Measurements from ENCODE around the gene CFAP43. TPM values are rescaled to one million over a fixed set of nuclear protein-coding genes. Genes with fewer than 3 reads are reported as not detected.

CFAP43 gene
- total and polyA plus RNA-seq, 2 donors (not counting 1 experiment from before 2014, with no cell fraction given), result 0.12 TPM; not detected in 1

- H3K27me3 Mint-ChIP-seq, result peaks cover 29% of the 10 kb centered on the region
- ChIA-PET CTCF (interaction anchor here (1.2 to 2.4 kb wide), 5 partner anchors 14 to 73 kb away, joined by 3 to 8 read pairs (median 4); no protein-coding TSS in a partner anchor), POLR2A (no interaction called here)
- Histone ChIP-seq H3K4me3 (ENCODE audit: control extremely low read depth in 1 of 5, extremely low read depth in 1 of 5, insufficient read depth in 1 of 5, low read depth in 2 of 5, low read length in 4 of 5) (no peak overlapping the region), H3K27me3 (replicated peaks in 1 of 4; ENCODE audit: control extremely low read depth in 1 of 4, control insufficient read depth in 3 of 4, insufficient read depth in 4 of 4, low read length in 3 of 4) (peaks cover 0 to 23% (median 14%) of the 10 kb centered on the region in 4 experiments), H3K79me2 (ENCODE audit: control insufficient read depth, insufficient read depth, low read length) (no peaks in the 10 kb centered on the region), H3K4me1 (ENCODE audit: control insufficient read depth in 2 of 2, insufficient read depth in 2 of 2, low read length in 2 of 2) (peaks cover 8 to 9% of the 10 kb centered on the region in 2 donors), H2AFZ (ENCODE audit: insufficient read depth, low read depth, low read length, poor library complexity, severe bottlenecking) (no peak overlapping the region), H3K27ac (ENCODE audit: low read length in 2 of 2) (no peak overlapping the region), H4K20me1 (ENCODE audit: control insufficient read depth, insufficient read depth, low read length, poor library complexity, severe bottlenecking) (no peaks in the 10 kb centered on the region), H3K9ac (ENCODE audit: low read length) (no peak overlapping the region), H3K36me3 (replicated peaks in 1 of 2; ENCODE audit: control extremely low read depth in 1 of 2, control insufficient read depth in 1 of 2, extremely low read depth in 1 of 2, insufficient read depth in 2 of 2, low read length in 1 of 2) (no peaks in the 10 kb centered on the region), H3K4me2 (replicated peaks; ENCODE audit: low read depth, low read length, poor library complexity, severe bottlenecking) (no peak overlapping the region), H3K9me3 (ENCODE audit: control extremely low read depth in 1 of 3, control insufficient read depth in 2 of 3, insufficient read depth in 1 of 3, low read length in 2 of 3) (peaks cover 0 to 5% (median 0%) of the 10 kb centered on the region in 3 donors)
- TF ChIP-seq CTCF (IDR thresholded peaks at IDR 0.05) (no peak), EZH2 (IDR thresholded peaks at IDR 0.05; ENCODE audit: borderline replicate concordance, insufficient read depth, low read depth, low read length, poor library complexity, severe bottlenecking) (no peak)
- H3K4me3 Mint-ChIP-seq, result no peak overlapping the region
- intact Hi-C loops (cut with micrococcal nuclease), result no loop called here
- H3K9me3 Mint-ChIP-seq (ENCODE audit: insufficient read depth), result no peaks in the 10 kb centered on the region
- WGBS (ENCODE audit: insufficient coverage), result no CpG with 5 or more reads among the region's 2 CpGs
- no peak for ATAC-seq (ENCODE audit: low read depth)
- H3K4me1 Mint-ChIP-seq, result peaks cover 4% of the 10 kb centered on the region
- H3K27ac Mint-ChIP-seq, result no peak overlapping the region
- DNase-seq, result no peak
Measured at GRCh38 chr10:104277785-104278184, 45.6 kb upstream of the CFAP43 start.

- Histone ChIP-seq H3K36me3 (replicated peaks in 1 of 2; ENCODE audit: control extremely low read depth in 1 of 2, control insufficient read depth in 1 of 2, extremely low read depth in 1 of 2, insufficient read depth in 2 of 2, low read length in 1 of 2) (no peaks in the 10 kb centered on the region), H3K9me3 (ENCODE audit: control extremely low read depth in 1 of 3, control insufficient read depth in 2 of 3, insufficient read depth in 1 of 3, low read length in 2 of 3) (peaks cover 0 to 5% (median 0%) of the 10 kb centered on the region in 3 donors), H3K27me3 (replicated peaks in 1 of 4; ENCODE audit: control extremely low read depth in 1 of 4, control insufficient read depth in 3 of 4, insufficient read depth in 4 of 4, low read length in 3 of 4) (peaks cover 0 to 23% (median 14%) of the 10 kb centered on the region in 4 experiments), H3K79me2 (ENCODE audit: control insufficient read depth, insufficient read depth, low read length) (no peaks in the 10 kb centered on the region), H3K4me1 (ENCODE audit: control insufficient read depth in 2 of 2, insufficient read depth in 2 of 2, low read length in 2 of 2) (peaks cover 8 to 9% of the 10 kb centered on the region in 2 donors), H3K4me3 (ENCODE audit: control extremely low read depth in 1 of 5, extremely low read depth in 1 of 5, insufficient read depth in 1 of 5, low read depth in 2 of 5, low read length in 4 of 5) (no peak overlapping the region), H3K9ac (ENCODE audit: low read length) (no peak overlapping the region), H2AFZ (ENCODE audit: insufficient read depth, low read depth, low read length, poor library complexity, severe bottlenecking) (no peak overlapping the region), H4K20me1 (ENCODE audit: control insufficient read depth, insufficient read depth, low read length, poor library complexity, severe bottlenecking) (no peaks in the 10 kb centered on the region), H3K27ac (ENCODE audit: low read length in 2 of 2) (no peak overlapping the region), H3K4me2 (replicated peaks; ENCODE audit: low read depth, low read length, poor library complexity, severe bottlenecking) (no peak overlapping the region)
- CTCF ChIA-PET, result interaction anchor here (0.8 to 5.0 kb wide), 6 partner anchors 10 to 388 kb away, joined by 3 to 64 read pairs (median 30); partner anchors contain the start of genes CFAP58 and GSTO1
- POLR2A ChIA-PET, result no interaction called here
- no peak for TF ChIP-seq CTCF (IDR thresholded peaks at IDR 0.05)
- TF ChIP-seq EZH2 (IDR thresholded peaks at IDR 0.05; ENCODE audit: borderline replicate concordance, insufficient read depth, low read depth, low read length, poor library complexity, severe bottlenecking), result no peak
- H3K4me1 Mint-ChIP-seq, result peaks cover 4% of the 10 kb centered on the region
- DNase-seq (no peak), ATAC-seq (ENCODE audit: low read depth) (no peak)
- no peak overlapping the region for H3K27ac Mint-ChIP-seq
- H3K27me3 Mint-ChIP-seq, result peaks cover 23% of the 10 kb centered on the region
- intact Hi-C loops (cut with micrococcal nuclease), result no loop called here
- no peak overlapping the region for H3K4me3 Mint-ChIP-seq
- 67% methylated on average over 1 of the region's 1 CpG for WGBS (ENCODE audit: insufficient coverage)
- no peaks in the 10 kb centered on the region for H3K9me3 Mint-ChIP-seq (ENCODE audit: insufficient read depth)
Measured at GRCh38 chr10:104276192-104276591, 44.0 kb upstream of the CFAP43 start.
